GM06990 (cell line): ENCODE measurements around the gene ANK3.

Source experiments
- DNase-seq: peaks from one replicate; pipeline ENCODE4 v3.0.0-alpha.2; 2011; ENCODE audit not compliant: insufficient read length; ENCODE audit errors: extremely low read depth
- H3K27me3 ChIP-seq: replicated peaks from 2 replicates; pipeline ENCODE4 v1.6.0; 2011; ENCODE audit warnings: low read length; ENCODE audit not compliant: control insufficient read depth, insufficient read depth
- H3K36me3 ChIP-seq: 2 replicates; pipeline ENCODE4 v1.5.1; 2011; ENCODE audit warnings: low read length; ENCODE audit not compliant: control insufficient read depth, insufficient read depth
- H3K4me3 ChIP-seq: replicated peaks from 2 replicates; pipeline ENCODE4 v1.5.1; 2011; ENCODE audit warnings: low read depth, mild to moderate bottlenecking, control low read depth, low read length
- TF ChIP-seq, protein P1 (sequence below): IDR thresholded peaks from 2 replicates; pipeline ENCODE4 v1.5.1; 2011; ENCODE audit warnings: low read length, control low read depth, mild to moderate bottlenecking, inconsistent platforms; ENCODE audit not compliant: insufficient read depth, poor library complexity, severe bottlenecking

The ANK3 gene

DNA sequence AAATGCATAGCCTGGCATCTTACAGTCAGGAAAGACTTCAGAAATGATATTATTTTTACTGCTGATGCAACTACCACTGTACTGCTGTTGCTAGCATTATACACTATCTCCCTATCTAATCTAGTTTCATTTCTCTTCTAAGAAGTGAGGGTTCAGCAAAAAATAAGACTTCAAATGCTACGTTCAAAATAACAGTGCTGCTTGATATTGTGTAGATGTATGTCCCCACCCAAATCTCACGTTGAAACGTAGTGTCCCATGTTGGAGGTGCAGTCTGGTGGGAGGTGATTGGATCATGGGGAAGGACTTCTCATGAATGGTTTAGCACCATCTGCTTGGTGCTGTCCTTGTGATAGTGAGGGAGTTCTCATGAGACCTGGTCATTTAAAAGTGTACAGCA lies 129.4 kb downstream of the ANK3 start:
- H3K27me3 ChIP-seq = no peaks in the 10 kb centered on the region; the same call in 1 of the 2 replicates
- DNase-seq = no peak
- no peaks in the 10 kb centered on the region for H3K36me3 ChIP-seq
- no peak overlapping the region for H3K4me3 ChIP-seq
- TF ChIP-seq, protein P1, sequence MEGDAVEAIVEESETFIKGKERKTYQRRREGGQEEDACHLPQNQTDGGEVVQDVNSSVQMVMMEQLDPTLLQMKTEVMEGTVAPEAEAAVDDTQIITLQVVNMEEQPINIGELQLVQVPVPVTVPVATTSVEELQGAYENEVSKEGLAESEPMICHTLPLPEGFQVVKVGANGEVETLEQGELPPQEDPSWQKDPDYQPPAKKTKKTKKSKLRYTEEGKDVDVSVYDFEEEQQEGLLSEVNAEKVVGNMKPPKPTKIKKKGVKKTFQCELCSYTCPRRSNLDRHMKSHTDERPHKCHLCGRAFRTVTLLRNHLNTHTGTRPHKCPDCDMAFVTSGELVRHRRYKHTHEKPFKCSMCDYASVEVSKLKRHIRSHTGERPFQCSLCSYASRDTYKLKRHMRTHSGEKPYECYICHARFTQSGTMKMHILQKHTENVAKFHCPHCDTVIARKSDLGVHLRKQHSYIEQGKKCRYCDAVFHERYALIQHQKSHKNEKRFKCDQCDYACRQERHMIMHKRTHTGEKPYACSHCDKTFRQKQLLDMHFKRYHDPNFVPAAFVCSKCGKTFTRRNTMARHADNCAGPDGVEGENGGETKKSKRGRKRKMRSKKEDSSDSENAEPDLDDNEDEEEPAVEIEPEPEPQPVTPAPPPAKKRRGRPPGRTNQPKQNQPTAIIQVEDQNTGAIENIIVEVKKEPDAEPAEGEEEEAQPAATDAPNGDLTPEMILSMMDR = no peak

DNA sequence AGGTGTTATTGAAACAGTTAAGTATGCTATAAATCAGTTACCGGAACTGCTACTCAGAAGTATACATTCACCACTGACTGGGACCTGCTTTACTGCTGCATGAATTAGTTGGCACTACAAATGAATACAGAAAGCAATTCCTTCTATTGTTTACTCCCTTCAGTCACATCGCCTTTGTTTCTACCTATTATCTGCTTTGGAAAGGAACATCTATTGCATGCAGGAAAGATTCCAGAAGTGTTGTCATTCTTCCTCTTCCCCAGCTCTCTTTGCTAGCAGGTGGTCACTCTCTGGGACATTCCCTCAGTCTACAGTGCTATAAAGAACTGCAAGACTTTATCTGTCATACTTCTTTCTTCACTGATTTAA lies 131.3 kb downstream of the ANK3 start:
- Histone ChIP-seq H3K4me3 (no peak overlapping the region), H3K36me3 (no peaks in the 10 kb centered on the region), H3K27me3 (no peaks in the 10 kb centered on the region; the same call in 1 of the 2 replicates)
- no peak for DNase-seq
- TF ChIP-seq, protein P1 = no peak

DNA sequence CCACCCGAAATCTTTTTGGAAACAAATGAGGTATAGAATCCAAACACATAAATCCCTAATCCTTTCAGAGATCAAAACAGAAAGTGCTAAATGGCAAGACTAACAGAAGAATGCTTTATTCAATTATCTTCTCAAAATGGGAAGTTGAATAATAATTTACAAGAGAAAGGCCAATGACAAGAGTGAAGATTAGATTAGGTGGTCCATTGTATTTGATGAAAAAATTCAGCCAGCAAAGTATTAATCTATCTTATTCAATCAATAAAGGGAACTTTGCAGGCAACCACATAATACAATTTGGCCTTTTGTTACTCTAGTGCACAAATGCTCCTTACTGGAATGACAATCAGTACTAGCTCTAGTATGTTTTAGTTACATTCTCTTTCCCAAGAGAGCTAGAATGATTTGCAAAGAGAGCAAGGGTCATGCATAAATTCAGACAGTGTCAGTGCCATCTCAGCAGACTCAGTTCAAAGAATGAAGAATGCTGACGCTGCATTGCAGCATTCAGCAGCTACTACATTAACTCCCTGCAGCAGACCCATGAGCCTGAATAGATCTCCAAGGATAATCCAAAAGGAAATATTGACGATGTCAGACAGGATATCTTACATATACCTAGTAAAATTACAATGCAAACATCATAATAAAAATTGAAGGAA lies 131.8 kb downstream of the ANK3 start:
- DNase-seq = no peak
- H3K36me3 ChIP-seq = no peaks in the 10 kb centered on the region
- no peak overlapping the region for H3K4me3 ChIP-seq
- H3K27me3 ChIP-seq = no peaks in the 10 kb centered on the region; the same call in 1 of the 2 replicates
- TF ChIP-seq, protein P1 = no peak

DNA sequence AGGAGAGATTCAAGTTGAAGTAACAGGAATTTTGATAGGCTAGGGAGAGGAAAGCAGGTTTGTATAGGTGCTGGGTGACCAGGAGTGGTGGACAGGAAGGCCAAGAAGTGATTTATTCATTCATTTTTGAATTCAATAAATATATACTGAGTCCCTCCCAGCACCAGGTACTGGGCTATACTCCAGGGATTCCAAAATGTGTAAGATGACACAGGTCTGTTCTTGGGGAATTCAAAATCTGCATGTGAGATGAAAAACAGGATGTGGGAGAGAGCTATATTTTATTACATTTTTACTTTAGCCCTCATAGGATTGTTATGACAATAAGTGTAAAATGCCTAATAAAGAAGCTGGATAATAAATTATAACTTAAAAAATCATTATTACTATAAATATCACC lies 134.9 kb downstream of the ANK3 start:
- Histone ChIP-seq H3K4me3 (no peak overlapping the region), H3K27me3 (no peaks in the 10 kb centered on the region), H3K36me3 (no peaks in the 10 kb centered on the region)
- TF ChIP-seq, protein P1 = no peak
- DNase-seq = no peak

DNA sequence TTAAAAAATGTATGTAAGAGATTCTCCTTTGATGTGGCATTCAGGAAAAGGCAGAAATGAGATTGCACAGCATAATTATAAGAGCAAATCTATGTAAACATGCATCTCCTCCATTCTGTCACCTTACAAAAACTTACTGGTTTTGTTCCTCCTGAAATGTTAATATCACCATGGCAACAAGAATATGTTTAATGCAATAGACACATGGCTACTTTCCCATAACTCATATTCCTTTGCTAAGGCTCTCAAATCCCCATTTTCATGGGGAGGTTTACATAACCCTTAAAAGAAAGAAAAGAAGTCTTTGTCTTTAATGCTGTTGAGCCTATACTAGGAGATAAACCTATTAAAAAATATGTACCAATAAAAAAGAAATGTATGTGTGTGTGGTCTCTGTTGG lies 136.2 kb downstream of the ANK3 start:
- no peaks in the 10 kb centered on the region for H3K36me3 ChIP-seq
- TF ChIP-seq, protein P1 = no peak
- no peak overlapping the region for H3K4me3 ChIP-seq
- no peak for DNase-seq
- no peaks in the 10 kb centered on the region for H3K27me3 ChIP-seq

DNA sequence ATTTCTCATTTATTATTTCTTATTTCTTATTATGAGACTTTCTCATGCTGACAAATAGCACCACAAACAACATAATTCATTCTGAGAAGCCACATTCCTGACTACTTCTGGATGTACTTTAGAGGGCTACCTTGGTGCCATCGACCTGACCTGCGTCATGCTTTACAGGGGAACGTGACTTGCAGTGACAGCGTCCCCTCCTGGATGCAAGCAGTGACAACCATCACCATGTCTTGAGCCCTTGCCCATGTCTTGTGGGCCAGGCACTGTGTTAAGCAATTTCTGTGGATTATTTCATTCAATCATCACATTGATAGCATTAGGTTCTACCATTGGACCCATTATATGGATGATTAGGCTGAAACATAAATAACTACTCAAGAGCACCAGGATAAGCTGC lies 137.0 kb downstream of the ANK3 start:
- TF ChIP-seq, protein P1 = no peak

More for the DNA sequence above, 137.0 kb downstream of the ANK3 start:
- Histone ChIP-seq H3K4me3 (no peak overlapping the region), H3K27me3 (no peaks in the 10 kb centered on the region), H3K36me3 (no peaks in the 10 kb centered on the region)
- no peak for DNase-seq
